HEK293 (cell line): ENCODE measurements around the gene NXF3.

Source experiments
- CTCF ChIA-PET: fragments of 350-600 bp; formaldehyde crosslinking; extraction: SDS; loops from one replicate; lab custom pipeline; 2021; ENCODE audit warnings: antibody characterized with exemption; lab: Yijun Ruan, JAX
- POLR2A ChIA-PET: fragments of 300-600 bp; formaldehyde crosslinking; extraction: SDS; loops from one replicate; lab custom pipeline; 2020; ENCODE audit warnings: antibody characterized with exemption, inconsistent platforms; lab: Yijun Ruan, JAX
- H3K27ac ChIP-seq: fragments of 200-500 bp; sonication (Bioruptor generic); 2 replicates; pipeline ENCODE4 v1.5.1; 2014; ENCODE audit warnings: low read depth, low read length, control low read depth, inconsistent platforms; ENCODE audit errors: extremely low read depth
- H3K36me3 ChIP-seq, 2 experiments: fragments of 200-500 bp in 1 of 2; sonication (Bioruptor generic) in 1 of 2; 1 replicate in 1 of 2; 2 replicates in 1 of 2; pipeline ENCODE4 v1.5.1; 2014 to 2017; ENCODE audit warnings: inconsistent platforms in 2 of 2, low read length in 2 of 2; ENCODE audit not compliant: control insufficient read depth in 2 of 2, insufficient read depth in 1 of 2
- H3K4me1 ChIP-seq: fragments of 200-500 bp; sonication (Bioruptor generic); 2 replicates; pipeline ENCODE4 v1.5.1; 2014; ENCODE audit warnings: mild to moderate bottlenecking, low read length, inconsistent platforms; ENCODE audit not compliant: control insufficient read depth, insufficient read depth
- H3K4me3 ChIP-seq: 2 replicates; pipeline ENCODE4 v1.5.1; 2011; ENCODE audit warnings: low read depth, mild to moderate bottlenecking, control low read depth, low read length, moderate library complexity
- H3K9me3 ChIP-seq: fragments of 200-500 bp; sonication (Bioruptor generic); 2 replicates; pipeline ENCODE4 v1.5.1; 2014; ENCODE audit warnings: low read depth, low read length, inconsistent platforms; ENCODE audit not compliant: control insufficient read depth, insufficient read depth
- GLI4 ChIP-seq: fragments of 450-650 bp; formaldehyde crosslinking; IDR thresholded peaks from 2 replicates; pipeline ENCODE4 v1.5.1; 2016; ENCODE audit warnings: missing biosample characterization, missing genetic modification characterization
- GLIS2 ChIP-seq: fragments of 450-650 bp; formaldehyde crosslinking; IDR thresholded peaks from 2 replicates; pipeline ENCODE4 v1.5.1; 2016; ENCODE audit warnings: missing biosample characterization, missing genetic modification characterization
- HOXC10 ChIP-seq: sonication (generic); formaldehyde crosslinking; IDR thresholded peaks from 2 replicates; pipeline ENCODE4 v1.8.1; 2023; ENCODE audit warnings: mild to moderate bottlenecking, missing genetic modification reagents
- HOXD13 ChIP-seq: sonication (generic); formaldehyde crosslinking; IDR thresholded peaks from 2 replicates; pipeline ENCODE4 v1.8.0; 2022; ENCODE audit warnings: missing genetic modification reagents, borderline replicate concordance
- INSM2 ChIP-seq: fragments of 450-650 bp; formaldehyde crosslinking; IDR thresholded peaks from 2 replicates; pipeline ENCODE4 v1.5.1; 2016; ENCODE audit warnings: missing biosample characterization, missing genetic modification characterization
- REPIN1 ChIP-seq: fragments of 450-650 bp; formaldehyde crosslinking; IDR thresholded peaks from 2 replicates; pipeline ENCODE4 v1.5.1; 2017; ENCODE audit warnings: missing biosample characterization, missing genetic modification characterization, low read depth
- SALL2 ChIP-seq: fragments of 450-650 bp; formaldehyde crosslinking; IDR thresholded peaks from 2 replicates; pipeline ENCODE4 v1.5.0; 2017; ENCODE audit warnings: missing biosample characterization, mild to moderate bottlenecking, missing genetic modification characterization, borderline replicate concordance
- SP3 ChIP-seq: fragments of 450-650 bp; formaldehyde crosslinking; IDR thresholded peaks from 2 replicates; pipeline ENCODE4 v1.5.1; 2016; ENCODE audit warnings: missing biosample characterization, missing genetic modification characterization
- TSHZ1 ChIP-seq: fragments of 450-650 bp; formaldehyde crosslinking; IDR thresholded peaks from 2 replicates; pipeline ENCODE4 v1.5.1; 2016; ENCODE audit warnings: missing biosample characterization, missing genetic modification characterization, borderline replicate concordance
- ZBTB26 ChIP-seq: fragments of 450-650 bp; formaldehyde crosslinking; optimal IDR thresholded peaks from 2 replicates; pipeline ENCODE3; 2016; ENCODE audit warnings: missing biosample characterization, mild to moderate bottlenecking, missing genetic modification characterization
- ZBTB49 ChIP-seq: fragments of 450-650 bp; formaldehyde crosslinking; IDR thresholded peaks from 2 replicates; pipeline ENCODE4 v1.5.1; 2016; ENCODE audit warnings: missing biosample characterization, missing genetic modification characterization, low read depth
- ZNF148 ChIP-seq: fragments of 450-650 bp; formaldehyde crosslinking; IDR thresholded peaks from 2 replicates; pipeline ENCODE4 v1.5.0; 2017; ENCODE audit warnings: missing biosample characterization, missing genetic modification characterization, borderline replicate concordance
- ZNF280D ChIP-seq: fragments of 450-650 bp; formaldehyde crosslinking; IDR thresholded peaks from 2 replicates; pipeline ENCODE4 v1.5.1; 2016; ENCODE audit warnings: missing biosample characterization, missing genetic modification characterization
- ZNF350 ChIP-seq: fragments of 450-650 bp; formaldehyde crosslinking; IDR thresholded peaks from 2 replicates; pipeline ENCODE4 v1.5.0; 2017; ENCODE audit warnings: missing biosample characterization, mild to moderate bottlenecking, missing genetic modification characterization
- ZNF398 ChIP-seq: fragments of 450-650 bp; formaldehyde crosslinking; IDR thresholded peaks from 2 replicates; pipeline ENCODE4 v1.5.1; 2017; ENCODE audit warnings: missing biosample characterization, missing genetic modification characterization
- ZNF501 ChIP-seq: fragments of 450-650 bp; formaldehyde crosslinking; IDR thresholded peaks from 2 replicates; pipeline ENCODE4 v1.5.1; 2016; ENCODE audit warnings: missing biosample characterization, missing genetic modification characterization
- ZNF645 ChIP-seq: fragments of 450-650 bp; formaldehyde crosslinking; IDR thresholded peaks from 2 replicates; pipeline ENCODE4; 2016; ENCODE audit warnings: missing biosample characterization, missing genetic modification characterization
- ZNF830 ChIP-seq: fragments of 450-650 bp; IDR thresholded peaks from 2 replicates; pipeline ENCODE4 v1.5.0; 2018; ENCODE audit warnings: missing biosample characterization, missing genetic modification characterization, low read depth, mild to moderate bottlenecking, moderate library complexity
- ZSCAN23 ChIP-seq: fragments of 450-650 bp; formaldehyde crosslinking; IDR thresholded peaks from 2 replicates; pipeline ENCODE4 v1.5.1; 2016; ENCODE audit warnings: missing biosample characterization, missing genetic modification characterization

Gene NXF3

GRCh38 chrX:103063918-103064434, 29.0 kb downstream of the NXF3 start, which contains the start of gene BEX1:
Gene BEX1 (minus strand): TSS chrX:103064171. CDS start chrX:103063274, 897 bp downstream.
- ChIA-PET POLR2A (no interaction called here), CTCF (interaction anchor here (0.5 to 0.7 kb wide), 2 partner anchors 112 to 1135 kb away, joined by 3 read pairs; no protein-coding TSS in a partner anchor)
- H3K4me3 ChIP-seq, result peak within 1 kb of the TSS; percentile 36
- H3K36me3 ChIP-seq, result no peaks in the 10 kb centered on the region
- no peaks in the 10 kb centered on the region for H3K9me3 ChIP-seq
- H3K4me1 ChIP-seq, result no peaks in the 10 kb centered on the region
- no peak within 1 kb of the TSS for H3K27ac ChIP-seq
- TF ChIP-seq ZBTB49 (tag by site-specific recombination) (no peak), HOXC10 (CRISPR knock-in tag) (no peak), GLI4 (no peak), SP3 (tag by site-specific recombination) (no peak), INSM2 (tag by site-specific recombination) (no peak), SALL2 (tag by site-specific recombination) (no peak), HOXD13 (CRISPR knock-in tag) (no peak), ZNF148 (tag by site-specific recombination) (no peak), ZNF350 (no peak), ZNF501 (peak; percentile 49; the same call in 1 of the 2 replicates), GLIS2 (peak; percentile 71), REPIN1 (no peak), ZNF280D (tag by site-specific recombination) (no peak), ZNF398 (tag by site-specific recombination) (peak; percentile 97), ZSCAN23 (tag by site-specific recombination) (no peak), TSHZ1 (no peak), ZNF830 (tag by site-specific recombination) (no peak), ZNF645 (tag by site-specific recombination) (no peak), ZBTB26 (tag by site-specific recombination) (no peak)
